Right cardiac atrium (tissue), 5 donors: ENCODE measurements around the gene IWS1. TPM values are rescaled to one million over a fixed set of nuclear protein-coding genes. Genes with fewer than 3 reads are reported as not detected.
"Not testable (repeated sequence)": the region's sequence is repeated elsewhere in the genome, so short reads cannot be mapped to it uniquely, and the experiment has no call there.

Experiments used
- ATAC-seq, 2 donors: fragments of 200-7000 bp; cut with Tn5 transposase; one replicate each; pipeline versions ENCODE4 v1.8.0 to v1.9.1; 2020; ENCODE audit warnings: moderate library complexity in 2 of 2, mild to moderate bottlenecking in 1 of 2
- DNase-seq, 3 donors: peaks; one replicate each; pipeline ENCODE4 v3.0.0-alpha.2; 2020
- H3K27ac ChIP-seq: one replicate; pipeline ENCODE4 v1.5.1; 2013; ENCODE audit warnings: mild to moderate bottlenecking, low read length, control low read depth, moderate library complexity
- H3K27me3 ChIP-seq: one replicate; pipeline ENCODE4 v1.6.1; 2013; ENCODE audit not compliant: control insufficient read depth, insufficient read depth
- H3K4me1 ChIP-seq: one replicate; pipeline ENCODE4 v1.6.1; 2013; ENCODE audit warnings: low read length; ENCODE audit not compliant: control insufficient read depth, insufficient read depth
- H3K4me3 ChIP-seq: one replicate; pipeline ENCODE4 v1.5.1; 2013; ENCODE audit warnings: low read length, control low read depth
- H3K9me3 ChIP-seq: one replicate; pipeline ENCODE4 v1.6.1; 2013; ENCODE audit warnings: low read length; ENCODE audit not compliant: control insufficient read depth
- WGBS: extraction: QIAGEN DNeasy Blood & Tissue Kit; methylation state at CpG from one replicate; pipeline ENCODE4 v1.1.7; 2013; 5-methylcytosine and 5-hydroxymethylcytosine counted together
- intact Hi-C, 4 donors: fragments of 100-400 bp; cut with DNase I; formaldehyde crosslinking; loops; one replicate each; pipeline versions ENCODE4 v1.11.0 to v1.14.0; 2022 to 2023
- polyA plus RNA-seq: library from polyadenylated mRNA; stranded (reverse); fragments of 200-250 nt; gene quantifications from one replicate; pipeline ENCODE4 v1.2.3, GENCODE V29; 2013
- total RNA-seq, 4 donors: library from RNA; stranded (reverse); fragmentation: NEBNext Ultra II Directional; extraction: Animal tissue kit (Norgen Biotek cat#: 25700); gene quantifications; one replicate each; pipeline ENCODE4 v1.2.1, GENCODE V29; 2021
- donor health status: healthy with polysubstance abuse.
- donor health status: DM: no; HTN: yes; CAD: no.
- donor health status: DM: no; HTN: no; CAD: no.
- donor health status: DM: no; HTN: yes; CAD: no; lungs with severe emphysema.
- donor health status: DM: yes; HTN: yes; CAD: no.

Gene IWS1
- total and polyA plus RNA-seq, 5 donors: 51.5 to 64.4 (median 54.9) TPM

DNA sequence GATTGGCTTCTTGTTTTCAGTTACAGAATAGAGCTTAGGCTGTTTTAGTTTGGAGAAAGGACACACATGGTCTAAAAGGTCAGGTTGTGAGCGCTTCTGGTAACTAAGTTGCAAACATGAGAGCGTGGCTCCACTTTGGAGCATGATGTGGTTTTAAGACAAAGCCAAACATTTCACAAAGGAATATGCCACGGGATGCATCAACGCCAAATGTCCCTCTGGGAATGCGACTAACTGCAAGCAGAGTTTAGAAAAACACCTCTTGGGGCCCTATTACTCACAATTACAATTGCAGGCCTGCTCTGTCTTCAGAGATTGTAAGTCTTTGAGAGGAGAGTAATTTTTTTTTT, 34.6 kb upstream of the IWS1 start:
- intact Hi-C loops: no loop called here
- H3K9me3 ChIP-seq: no peaks in the 10 kb centered on the region
- H3K4me1 ChIP-seq: no peaks in the 10 kb centered on the region
- H3K27ac ChIP-seq: no peak overlapping the region
- H3K4me3 ChIP-seq: no peak overlapping the region
- no peaks in the 10 kb centered on the region for H3K27me3 ChIP-seq
- WGBS: 86% methylated on average over 5 of the region's 5 CpGs
- ATAC-seq (no peak), DNase-seq (no peak)

DNA sequence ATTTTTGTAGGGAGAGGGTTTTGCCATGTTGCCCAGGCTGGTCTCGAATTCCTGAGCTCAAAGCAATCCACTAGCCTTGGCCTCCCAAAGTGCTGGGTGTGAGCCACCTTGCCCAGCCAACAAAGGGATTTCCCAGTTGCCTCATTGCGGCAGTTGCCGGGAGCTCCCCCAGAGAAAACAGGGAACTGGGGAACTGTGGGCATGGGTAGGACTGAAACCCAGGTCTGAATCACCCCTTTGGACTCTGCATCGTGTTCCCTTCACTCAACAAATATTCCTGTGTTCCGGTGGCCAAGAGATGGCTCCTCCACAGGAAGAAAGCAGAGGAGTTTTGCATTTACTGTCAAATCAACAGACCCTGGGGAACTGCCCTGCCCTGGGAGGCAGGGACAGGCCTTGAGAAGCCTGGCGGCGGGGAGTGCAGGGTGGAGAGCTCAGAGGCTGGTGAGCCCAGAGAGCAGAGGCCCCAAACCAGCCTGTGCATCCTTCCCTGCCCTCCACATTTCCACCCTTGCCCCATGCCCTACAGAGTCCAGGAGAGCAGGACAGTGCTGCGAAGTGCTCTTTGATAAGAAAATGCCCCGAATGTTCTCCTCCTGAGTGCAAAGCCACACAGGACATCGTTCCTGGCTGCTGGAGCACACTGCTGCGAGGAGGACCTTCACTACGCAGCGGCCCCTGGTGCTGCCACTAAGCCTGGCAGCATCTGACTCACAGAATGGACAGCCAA, 34.1 kb upstream of the IWS1 start:
- Histone ChIP-seq H3K27me3 (no peaks in the 10 kb centered on the region), H3K4me3 (no peak overlapping the region), H3K9me3 (no peaks in the 10 kb centered on the region), H3K4me1 (no peaks in the 10 kb centered on the region), H3K27ac (no peak overlapping the region)
- WGBS: 73% methylated on average over 13 of the region's 13 CpGs
- intact Hi-C loops: no loop called here
- no peak for DNase-seq
- ATAC-seq: no peak

DNA sequence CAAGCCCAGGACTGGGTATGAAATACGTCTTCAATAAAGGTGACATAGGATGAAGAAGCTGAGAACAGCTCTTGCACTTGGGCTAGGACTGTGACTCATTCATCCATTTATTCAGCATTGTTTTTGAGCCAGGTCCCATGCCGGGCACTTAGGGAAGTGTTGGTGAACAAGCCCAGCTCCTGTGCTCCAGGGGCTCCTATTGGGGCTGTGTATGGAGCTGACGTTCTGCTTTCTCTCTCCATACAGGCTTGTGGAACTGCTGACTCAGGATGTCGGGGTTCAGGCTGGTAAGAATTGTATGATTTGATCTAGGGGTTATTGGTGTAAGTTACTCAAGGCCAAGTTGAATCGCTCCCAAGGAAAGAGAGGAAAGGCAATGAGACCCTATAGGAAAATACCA, 33.2 kb upstream of the IWS1 start:
- WGBS: 84% methylated on average over 5 of the region's 5 CpGs
- no peak for DNase-seq
- intact Hi-C loops: no loop called here
- no peaks in the 10 kb centered on the region for H3K9me3 ChIP-seq
- H3K27ac ChIP-seq: no peak overlapping the region
- no peak overlapping the region for H3K4me3 ChIP-seq
- no peak for ATAC-seq
- no peaks in the 10 kb centered on the region for H3K4me1 ChIP-seq
- no peaks in the 10 kb centered on the region for H3K27me3 ChIP-seq

DNA sequence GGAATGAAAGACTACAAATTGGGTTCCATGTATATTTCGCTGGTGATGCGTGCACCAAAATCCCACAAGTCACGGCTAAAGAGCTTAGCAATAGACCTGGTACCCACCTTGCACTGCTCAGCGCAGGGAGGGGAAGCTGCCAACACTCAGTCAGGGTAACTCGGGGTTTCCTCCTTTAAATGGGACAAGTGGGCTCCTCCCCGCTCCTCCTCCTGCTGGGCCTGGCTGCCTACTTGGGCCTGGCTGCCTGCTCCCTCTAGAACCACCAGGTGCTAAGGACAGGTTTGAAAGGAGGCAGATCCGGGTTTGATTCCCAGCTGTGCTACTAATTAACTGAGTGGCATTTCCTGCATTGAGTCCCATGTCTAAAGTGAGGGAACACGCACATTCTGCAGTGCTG, 32.6 kb upstream of the IWS1 start:
- Histone ChIP-seq H3K9me3 (no peaks in the 10 kb centered on the region), H3K4me3 (no peak overlapping the region), H3K4me1 (no peaks in the 10 kb centered on the region), H3K27me3 (no peaks in the 10 kb centered on the region), H3K27ac (no peak overlapping the region)
- peak in 1 of 3 donors; percentile 30 for DNase-seq
- ATAC-seq: no peak
- WGBS: 78% methylated on average over 8 of the region's 8 CpGs
- intact Hi-C loops: no loop called here

DNA sequence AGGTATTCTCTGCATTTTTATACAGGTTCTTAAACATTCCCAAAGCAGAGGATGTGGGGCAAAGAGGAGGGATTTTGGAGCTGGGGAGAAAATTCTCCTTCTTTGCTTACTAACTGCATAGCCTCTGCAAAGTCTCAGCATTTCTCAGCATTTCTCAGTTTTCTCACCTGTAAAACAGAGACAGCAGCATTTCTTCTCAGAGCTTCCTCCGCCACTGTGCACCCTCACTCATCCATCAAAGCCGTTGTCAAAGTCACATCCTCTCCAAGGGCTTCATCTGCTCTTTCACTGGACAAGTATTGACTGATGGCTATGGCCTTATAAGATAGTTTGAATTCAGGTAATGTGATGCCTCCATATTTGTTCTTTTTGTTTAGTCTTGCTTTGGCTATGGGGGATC, 26.6 kb upstream of the IWS1 start:
- intact Hi-C loops: no loop called here
- ATAC-seq: no peak
- 85% methylated on average over 2 of the region's 2 CpGs for WGBS

DNA sequence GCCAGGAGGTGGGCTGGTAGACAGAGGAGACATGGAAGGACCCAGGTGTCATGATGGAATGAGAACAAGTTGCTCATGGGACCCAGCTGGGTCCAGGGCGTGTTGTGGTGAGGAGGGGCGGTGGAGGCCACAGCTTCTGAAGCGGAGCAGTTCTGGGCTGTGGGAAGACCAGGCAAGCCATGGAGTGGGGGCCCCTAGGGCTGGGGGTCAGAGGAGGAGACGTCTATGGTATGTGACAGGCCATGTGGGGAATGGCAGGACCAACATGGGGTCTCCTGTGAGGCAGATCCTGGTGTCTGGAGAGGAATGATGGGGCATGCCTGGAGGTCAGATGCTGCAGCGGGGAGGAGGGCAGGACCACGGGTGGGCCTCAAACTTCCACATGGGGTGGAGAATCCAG, 26.0 kb upstream of the IWS1 start:
- H3K4me1 ChIP-seq: no peaks in the 10 kb centered on the region
- no peaks in the 10 kb centered on the region for H3K9me3 ChIP-seq
- no peaks in the 10 kb centered on the region for H3K27me3 ChIP-seq
- H3K27ac ChIP-seq: no peak overlapping the region
- DNase-seq (no peak), ATAC-seq (no peak)
- WGBS: 80% methylated on average over 6 of the region's 6 CpGs
- H3K4me3 ChIP-seq: no peak overlapping the region
- intact Hi-C loops: no loop called here

More for the DNA sequence above, 26.6 kb upstream of the IWS1 start:
- no peaks in the 10 kb centered on the region for H3K4me1 ChIP-seq
- H3K9me3 ChIP-seq: no peaks in the 10 kb centered on the region
- no peak overlapping the region for H3K27ac ChIP-seq
- DNase-seq: no peak
- H3K27me3 ChIP-seq: no peaks in the 10 kb centered on the region
- no peak overlapping the region for H3K4me3 ChIP-seq

DNA sequence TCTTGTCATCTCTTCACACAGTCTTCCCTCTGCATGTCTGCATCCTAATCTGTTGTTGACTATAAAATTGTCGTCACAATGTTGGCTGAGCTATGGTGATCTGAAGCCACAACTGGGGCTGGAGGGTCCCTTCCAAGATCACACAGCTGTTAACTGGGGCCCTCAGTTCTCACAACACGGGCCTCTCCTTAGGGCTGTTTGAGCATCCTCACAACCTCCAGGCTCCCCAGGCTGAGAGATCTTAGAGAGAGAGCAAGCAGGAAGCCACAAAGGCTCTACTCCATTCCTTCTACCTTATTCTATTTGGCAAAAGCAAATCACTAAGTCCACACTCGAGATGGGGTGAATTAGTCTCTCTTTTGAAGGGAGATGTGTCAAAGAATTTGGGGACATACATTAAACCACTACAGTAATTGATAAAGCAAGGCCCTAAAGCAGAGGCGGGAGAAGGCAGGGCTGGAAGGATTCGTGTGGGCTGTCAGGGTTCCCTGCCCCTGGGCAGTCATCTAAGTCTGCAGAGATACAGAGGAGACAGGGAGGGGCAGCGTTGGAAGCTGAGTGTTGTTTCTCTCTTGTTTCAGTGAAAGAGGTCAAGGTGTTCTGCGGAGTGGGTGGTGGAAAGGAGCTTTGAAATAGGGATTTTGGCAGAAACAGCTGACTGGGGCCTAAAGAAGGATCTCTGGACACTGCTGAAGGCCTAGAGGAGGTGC, 25.1 kb upstream of the IWS1 start:
- DNase-seq (no peak), ATAC-seq (no peak)
- intact Hi-C loops: no loop called here
- no peak overlapping the region for H3K27ac ChIP-seq
- H3K4me3 ChIP-seq: no peak overlapping the region
- no peaks in the 10 kb centered on the region for H3K4me1 ChIP-seq
- no peaks in the 10 kb centered on the region for H3K9me3 ChIP-seq
- no peaks in the 10 kb centered on the region for H3K27me3 ChIP-seq
- WGBS: 75% methylated on average over 7 of the region's 7 CpGs

DNA sequence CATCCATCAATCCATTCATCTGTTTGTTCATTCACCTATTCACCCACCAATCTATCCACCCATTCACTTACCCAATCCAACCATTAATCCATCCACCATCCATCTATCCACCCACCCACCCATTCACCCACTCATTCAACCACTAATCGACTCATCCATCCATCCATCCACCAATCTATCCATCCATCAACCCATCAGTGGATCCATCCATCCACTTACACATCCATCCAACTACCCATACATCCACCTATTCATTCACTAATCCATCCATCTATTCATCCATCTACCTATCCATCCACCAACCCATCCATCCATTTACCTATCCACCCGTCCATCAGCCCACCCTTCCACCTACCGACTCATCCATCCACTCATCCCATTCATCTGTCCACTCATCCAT, 20.5 kb upstream of the IWS1 start:
- DNase-seq (no peak), ATAC-seq (no peak)
- Histone ChIP-seq H3K27me3 (no peaks in the 10 kb centered on the region), H3K4me3 (no peak overlapping the region), H3K9me3 (no peaks in the 10 kb centered on the region), H3K4me1 (no peaks in the 10 kb centered on the region), H3K27ac (no peak overlapping the region)
- intact Hi-C loops: no loop called here
- WGBS: 79% methylated on average over 3 of the region's 3 CpGs

DNA sequence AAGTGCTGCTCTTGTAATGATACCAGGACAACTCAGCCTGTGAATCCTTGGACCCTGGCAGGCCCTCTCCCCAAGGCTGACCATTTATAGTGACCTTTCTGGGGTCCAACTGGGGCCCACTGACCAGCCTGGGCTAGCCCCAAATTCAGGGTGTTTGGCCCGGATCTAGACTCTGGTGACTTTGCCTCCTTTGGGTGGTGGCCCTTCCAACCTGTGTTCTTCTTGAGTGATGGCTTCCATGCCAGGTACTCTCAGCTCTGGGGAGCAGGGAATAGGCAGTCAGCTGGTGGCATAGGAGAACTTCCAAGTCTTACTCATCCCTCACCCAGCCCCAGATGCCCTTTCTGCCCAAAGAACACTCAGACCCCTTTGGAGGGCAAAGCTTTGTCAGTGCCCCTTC, 19.5 kb upstream of the IWS1 start:
- intact Hi-C loops: no loop called here
- DNase-seq (no peak), ATAC-seq (no peak)
- H3K4me1 ChIP-seq: no peaks in the 10 kb centered on the region
- H3K9me3 ChIP-seq: no peaks in the 10 kb centered on the region
- no peak overlapping the region for H3K4me3 ChIP-seq
- H3K27me3 ChIP-seq: no peaks in the 10 kb centered on the region
- WGBS: 96% methylated on average over 1 of the region's 1 CpG
- no peak overlapping the region for H3K27ac ChIP-seq

DNA sequence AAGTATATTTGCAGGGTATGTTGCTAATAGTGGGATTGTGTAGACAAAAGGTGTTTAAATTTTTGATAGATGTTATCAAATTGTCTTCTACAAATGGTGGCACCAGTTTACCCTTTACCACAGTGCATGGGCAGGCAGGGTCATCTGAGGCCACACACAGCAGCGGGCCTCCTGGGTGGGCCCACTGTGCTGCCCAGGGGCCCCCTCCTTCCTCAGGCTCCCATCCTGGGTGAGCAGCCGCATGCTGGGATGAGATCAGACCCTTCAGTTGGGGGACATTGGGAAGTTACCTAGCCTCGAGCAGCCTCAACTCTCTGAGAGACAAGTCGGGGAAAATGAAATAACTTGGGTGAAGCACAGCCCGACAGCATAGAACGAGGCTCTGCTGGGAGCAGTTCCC, 18.9 kb upstream of the IWS1 start:
- no peak overlapping the region for H3K27ac ChIP-seq
- no peak for DNase-seq
- no peak overlapping the region for H3K4me3 ChIP-seq
- intact Hi-C loops: no loop called here
- WGBS: 59% methylated on average over 6 of the region's 6 CpGs
- H3K9me3 ChIP-seq: no peaks in the 10 kb centered on the region
- no peaks in the 10 kb centered on the region for H3K27me3 ChIP-seq
- H3K4me1 ChIP-seq: no peaks in the 10 kb centered on the region
- ATAC-seq: no peak

DNA sequence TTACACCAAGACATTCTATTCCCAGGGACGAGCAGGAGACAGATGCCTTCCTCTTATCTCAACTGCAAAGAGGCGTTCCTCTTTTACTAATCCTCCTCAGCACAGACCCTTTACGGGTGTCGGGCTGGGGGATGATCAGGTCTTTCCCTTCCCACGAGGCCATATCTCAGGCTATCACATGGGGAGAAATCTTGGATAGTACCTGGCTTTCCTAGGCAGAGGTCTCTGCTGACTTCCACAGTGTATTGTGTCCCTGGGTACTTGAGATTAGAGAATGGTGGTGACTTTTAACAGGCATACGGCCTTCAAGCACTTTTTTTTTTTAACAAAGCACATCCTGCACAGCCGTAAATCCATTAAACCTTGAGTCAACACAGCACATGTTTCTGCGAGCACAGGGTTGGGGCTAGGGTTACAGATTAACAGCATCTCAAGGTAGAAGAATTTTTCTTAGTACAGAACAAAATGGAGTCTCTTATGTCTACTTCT, 16.8 kb upstream of the IWS1 start:
- intact Hi-C loops, ATAC-seq, H3K27ac ChIP-seq, H3K4me3 ChIP-seq, DNase-seq, H3K27me3 ChIP-seq, H3K4me1 ChIP-seq, H3K9me3 ChIP-seq: not testable (repeated sequence)
- WGBS: 41% methylated on average over 8 of the region's 8 CpGs
